PFSK-1 (cell line): ENCODE measurements around the gene AIFM3.

Source experiments
- POLR2AphosphoS5 ChIP-seq: IDR thresholded peaks from 2 replicates; pipeline ENCODE4 v1.6.1; 2012; ENCODE audit warnings: low read depth, mild to moderate bottlenecking, control low read depth, low read length, moderate library complexity
- REST ChIP-seq, 2 experiments: IDR thresholded peaks; 2 replicates each; pipeline versions ENCODE4 v1.6.1 to v1.8.0; 2011 to 2012; ENCODE audit warnings: low read depth in 2 of 2, low read length in 2 of 2, control low read depth in 1 of 2, inconsistent platforms in 1 of 2, mild to moderate bottlenecking in 1 of 2, moderate library complexity in 1 of 2; ENCODE audit not compliant: insufficient read depth in 1 of 2
- SIN3A ChIP-seq: IDR thresholded peaks from 2 replicates; pipeline ENCODE4 v1.6.1; 2012; ENCODE audit warnings: mild to moderate bottlenecking, low read length, moderate library complexity, borderline replicate concordance; ENCODE audit not compliant: insufficient read depth
- TAF1 ChIP-seq: IDR thresholded peaks from 2 replicates; pipeline ENCODE4 v1.6.1; 2012; ENCODE audit warnings: low read length, control low read depth, borderline replicate concordance; ENCODE audit not compliant: insufficient read depth

- no peak for TF ChIP-seq REST (IDR thresholded peaks at IDR 0.05; ENCODE audit: insufficient read depth in 1 of 2, low read depth in 2 of 2, low read length in 2 of 2)
- no peak for TF ChIP-seq POLR2AphosphoS5
- no peak for TF ChIP-seq TAF1
- no peak for TF ChIP-seq SIN3A
These were observed 6.0 kb downstream of the AIFM3 start for GRCh38 chr22:20972933-20973577.
